ENCODE measurements around the gene GAS1. TPM values are rescaled to one million over a fixed set of nuclear protein-coding genes. Genes with fewer than 3 reads are reported as not detected.

Gene GAS1
- total and polyA plus RNA-seq, 2 of the 8 experiments (the other 6 are each of a cell fraction or from before 2014, with no cell fraction given) = 2.8 to 5.7 TPM

DNA sequence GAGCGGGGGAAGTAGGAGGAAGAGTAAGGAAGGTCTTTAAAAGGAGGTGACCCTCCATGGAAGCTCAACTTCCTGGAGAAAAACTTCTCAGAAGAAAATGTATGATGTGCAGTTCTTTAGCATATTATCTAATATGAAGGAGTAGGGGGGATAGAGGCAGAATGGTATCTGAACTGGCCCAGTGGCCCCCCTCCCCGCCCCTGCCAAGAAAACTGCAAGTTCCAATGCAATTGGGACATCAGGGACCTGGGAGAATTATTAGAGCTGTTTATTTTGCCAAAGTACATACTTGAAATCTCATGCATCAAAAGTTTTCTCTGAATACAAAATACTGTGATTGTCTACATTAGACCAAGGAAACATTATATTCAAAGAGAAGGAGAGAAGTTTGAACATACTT is 40.6 kb upstream of the GAS1 start:
- TF ChIP-seq, protein P1, sequence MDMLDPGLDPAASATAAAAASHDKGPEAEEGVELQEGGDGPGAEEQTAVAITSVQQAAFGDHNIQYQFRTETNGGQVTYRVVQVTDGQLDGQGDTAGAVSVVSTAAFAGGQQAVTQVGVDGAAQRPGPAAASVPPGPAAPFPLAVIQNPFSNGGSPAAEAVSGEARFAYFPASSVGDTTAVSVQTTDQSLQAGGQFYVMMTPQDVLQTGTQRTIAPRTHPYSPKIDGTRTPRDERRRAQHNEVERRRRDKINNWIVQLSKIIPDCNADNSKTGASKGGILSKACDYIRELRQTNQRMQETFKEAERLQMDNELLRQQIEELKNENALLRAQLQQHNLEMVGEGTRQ (IDR thresholded peaks at IDR 0.05; ENCODE audit: low read length) = no peak
- TF ChIP-seq SRF (IDR thresholded peaks at IDR 0.05; ENCODE audit: low read depth, low read length) (no peak), RFX5 (IDR thresholded peaks at IDR 0.05; ENCODE audit: borderline replicate concordance, low read depth, low read length) (no peak), EZH2 (IDR thresholded peaks at IDR 0.05; ENCODE audit: low read depth, low read length, severe bottlenecking) (no peak), CREB1 (IDR thresholded peaks at IDR 0.05) (no peak), PHF8 (conservative IDR thresholded peaks at IDR 0.05; ENCODE audit: low read depth, low read length) (no peak), POLR2A (IDR thresholded peaks at IDR 0.05; ENCODE audit: control extremely low read depth in 1 of 2, low read depth in 2 of 2, low read length in 2 of 2) (no peak), EGR1 (IDR thresholded peaks at IDR 0.05; ENCODE audit: borderline replicate concordance, low read depth, low read length) (no peak), CHD2 (IDR thresholded peaks at IDR 0.05; ENCODE audit: low read length) (no peak)
- no peaks in the 10 kb centered on the region for H3K4me1 ChIP-seq (replicated peaks in 1 of 4; ENCODE audit: control insufficient read depth in 3 of 4, insufficient read depth in 4 of 4, low read length in 3 of 4)
- no peaks in the 10 kb centered on the region for H4K20me1 ChIP-seq (replicated peaks in 1 of 2; ENCODE audit: control insufficient read depth in 1 of 2, insufficient read depth in 2 of 2, low read length in 2 of 2)
- H3K4me2 ChIP-seq (ENCODE audit: insufficient read depth in 1 of 2, low read depth in 2 of 2, low read length in 2 of 2) = no peak overlapping the region
- H2BK120ac ChIP-seq (replicated peaks; ENCODE audit: low read depth, low read length) = no peak overlapping the region
- H3K23me2 ChIP-seq (ENCODE audit: low read depth, low read length) = no peaks in the 10 kb centered on the region
- H2AFZ ChIP-seq (ENCODE audit: low read length) = no peak overlapping the region
- no peaks in the 10 kb centered on the region for H3K9me3 ChIP-seq (ENCODE audit: insufficient read depth in 2 of 2, low read depth in 1 of 2, low read length in 1 of 2)
- no peak overlapping the region for H3K14ac ChIP-seq (ENCODE audit: insufficient read length)
- H4K8ac ChIP-seq (ENCODE audit: extremely low read depth, insufficient read depth, low read length) = no peak overlapping the region
- no peak overlapping the region for H2BK20ac ChIP-seq (ENCODE audit: low read length)
- no peak overlapping the region for H3K56ac ChIP-seq (replicated peaks; ENCODE audit: insufficient read length, low read depth, low read length)
- no peak overlapping the region for H3K23ac ChIP-seq (ENCODE audit: insufficient read length)
- H3K79me1 ChIP-seq (ENCODE audit: low read depth, low read length) = no peaks in the 10 kb centered on the region
- no peak overlapping the region for H2BK15ac ChIP-seq (ENCODE audit: low read length)
- ChIA-PET POLR2A (ENCODE audit: partially characterized antibody) (no interaction called here), CTCF (ENCODE audit: partially characterized antibody) (interaction anchor here (0.9 to 1.2 kb wide), 2 partner anchors 10 to 40 kb away, joined by 3 to 5 read pairs; no protein-coding TSS in a partner anchor)
- H4K5ac ChIP-seq (ENCODE audit: insufficient read length, low read depth, low read length) = no peak overlapping the region
- no peak overlapping the region for H3K18ac ChIP-seq (ENCODE audit: extremely low read depth, low read length)
- no peaks in the 10 kb centered on the region for H3K36me3 ChIP-seq (ENCODE audit: control insufficient read depth in 2 of 4, insufficient read depth in 4 of 4, low read length in 3 of 4)
- H3K27ac ChIP-seq (ENCODE audit: low read depth, low read length) = no peak overlapping the region
- DNase-seq (ENCODE audit: low read depth in 1 of 2, low spot score in 2 of 2) (no peak), FAIRE-seq (no peak)
- WGBS, 2 experiments (ENCODE audit: extremely low coverage in 1 of 2, insufficient coverage in 1 of 2, insufficient read length in 1 of 2, insufficient replicate concordance in 2 of 2, low coverage in 1 of 2, low lambda C conversion rate in 2 of 2, missing lambda C conversion rate in 1 of 2) = 81% methylated on average over 2 of the region's 2 CpGs; no CpG with 5 or more reads in 1 of the 2 experiments
- no peak overlapping the region for H3K4me3 ChIP-seq (ENCODE audit: extremely low read depth in 1 of 4, insufficient read depth in 2 of 4, low read depth in 3 of 4, low read length in 4 of 4)
- H2BK5ac ChIP-seq (ENCODE audit: low read depth, low read length) = no peak overlapping the region
- no peak overlapping the region for H3K4ac ChIP-seq (replicated peaks; ENCODE audit: insufficient read length, low read depth, low read length)
- no peak overlapping the region for H3K9ac ChIP-seq (replicated peaks in 1 of 4; ENCODE audit: extremely low read depth in 1 of 4, low read depth in 3 of 4, low read length in 3 of 4)
- H2AK5ac ChIP-seq (ENCODE audit: low read depth, low read length) = no peak overlapping the region
- no peaks in the 10 kb centered on the region for H3K27me3 ChIP-seq (replicated peaks in 1 of 4; ENCODE audit: control insufficient read depth in 3 of 4, extremely low read depth in 1 of 4, insufficient read depth in 3 of 4, low read length in 3 of 4)
- no peak overlapping the region for H4K91ac ChIP-seq (replicated peaks; ENCODE audit: insufficient read length, low read length)
- no peaks in the 10 kb centered on the region for H3K79me2 ChIP-seq (ENCODE audit: control insufficient read depth in 1 of 2, insufficient read depth in 2 of 2, low read length in 2 of 2)
- no peak overlapping the region for H2BK12ac ChIP-seq (ENCODE audit: low read depth, low read length)
